DMS53 treated with DMSO at 0.1 percent for 48 hours (cell line): Measurements from ENCODE around the gene CHST13.
A peak's percentile ranks its signal among the peaks of the same experiment; 100 is the strongest.

ENCODE experiments used
- DNase-seq: peaks from one replicate; lab custom pipeline; 2025; ENCODE audit not compliant: unreplicated experiment; lab: John Stamatoyannopoulos, UW

The CHST13 gene, protein sequence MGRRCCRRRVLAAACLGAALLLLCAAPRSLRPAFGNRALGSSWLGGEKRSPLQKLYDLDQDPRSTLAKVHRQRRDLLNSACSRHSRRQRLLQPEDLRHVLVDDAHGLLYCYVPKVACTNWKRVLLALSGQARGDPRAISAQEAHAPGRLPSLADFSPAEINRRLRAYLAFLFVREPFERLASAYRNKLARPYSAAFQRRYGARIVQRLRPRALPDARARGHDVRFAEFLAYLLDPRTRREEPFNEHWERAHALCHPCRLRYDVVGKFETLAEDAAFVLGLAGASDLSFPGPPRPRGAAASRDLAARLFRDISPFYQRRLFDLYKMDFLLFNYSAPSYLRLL

DNA sequence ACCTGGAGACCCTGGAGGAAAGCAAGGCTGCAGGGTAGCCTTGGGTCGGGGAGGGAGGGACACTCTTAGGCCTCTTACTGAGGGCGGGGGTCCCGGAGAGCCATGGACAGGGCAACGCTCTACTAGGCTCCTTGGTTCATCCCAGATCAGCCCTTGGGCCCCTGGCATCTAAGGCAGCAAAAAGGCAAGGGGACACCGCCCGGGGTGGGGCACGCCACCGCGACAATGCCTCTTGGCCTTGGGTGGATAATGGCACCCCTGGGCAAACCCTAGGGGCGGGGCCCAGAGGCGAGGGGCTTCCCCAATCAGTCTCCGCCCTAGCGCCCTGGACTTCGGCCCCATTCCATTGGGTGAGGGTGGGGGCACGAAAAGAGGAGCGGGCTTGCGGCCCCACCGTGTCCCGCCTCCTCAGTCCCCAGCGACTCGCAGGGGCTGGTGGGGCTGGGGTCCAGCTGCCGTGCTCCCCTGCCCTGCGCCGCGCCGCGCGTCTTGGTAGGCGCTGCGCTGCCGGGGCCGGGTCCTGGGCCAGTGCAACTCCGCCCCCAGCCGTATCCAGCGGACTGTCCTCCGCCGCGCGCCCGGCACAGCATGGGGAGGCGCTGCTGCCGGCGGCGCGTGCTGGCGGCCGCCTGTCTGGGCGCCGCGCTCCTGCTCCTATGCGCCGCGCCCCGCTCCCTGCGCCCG lies at the start of gene CHST13:
Gene CHST13 (plus strand): TSS at position 411 of the 684 bp plus-strand sequence. CDS start 178 bp downstream, at position 589.
- DNase-seq, result peak; percentile 36

DNA sequence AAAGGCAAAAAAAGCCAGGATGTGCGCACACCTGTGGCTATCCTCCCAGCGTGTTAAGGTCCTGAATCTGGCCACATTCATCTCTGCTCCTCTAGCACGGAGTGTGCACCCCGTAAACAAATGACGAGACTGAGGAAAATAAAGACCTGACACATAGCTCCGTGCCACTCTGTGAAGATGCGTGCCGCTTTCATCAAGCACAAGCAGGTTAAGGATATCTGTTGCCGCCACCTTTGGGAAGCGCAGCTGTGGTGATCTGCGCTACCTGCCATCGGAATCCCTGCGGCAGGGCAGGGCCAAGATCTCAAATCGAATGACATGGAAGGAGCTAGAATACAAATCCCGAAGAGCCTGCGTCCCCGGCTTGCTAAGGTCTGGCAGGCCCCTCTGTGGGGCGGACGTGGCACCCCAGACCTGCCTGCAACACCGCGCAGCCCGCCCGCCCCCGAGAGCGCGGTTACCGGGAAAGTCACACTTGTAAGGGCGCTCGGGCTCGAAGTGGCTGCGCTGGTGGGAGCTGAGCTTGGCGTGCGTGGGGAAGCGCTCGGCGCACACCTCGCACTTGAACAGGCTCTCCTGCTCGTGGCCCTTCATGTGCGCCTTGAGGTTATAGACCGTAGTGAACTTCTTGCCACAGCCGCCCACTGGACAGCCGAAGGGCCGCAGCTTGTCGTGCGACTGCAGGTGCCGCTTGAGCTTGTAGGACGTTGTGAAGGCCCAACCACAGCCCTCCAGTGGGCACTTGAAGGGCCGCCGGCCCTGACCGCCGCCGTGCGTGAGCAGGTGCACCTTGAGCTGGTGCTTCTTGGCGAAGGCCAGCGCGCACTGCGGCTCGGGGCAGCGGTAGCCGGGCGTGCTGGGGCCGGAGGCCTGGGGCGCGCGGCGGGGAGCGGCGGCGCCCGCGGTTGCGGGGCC lies 49.2 kb upstream of the CHST13 start:
- peak; percentile 5 for DNase-seq

DNA sequence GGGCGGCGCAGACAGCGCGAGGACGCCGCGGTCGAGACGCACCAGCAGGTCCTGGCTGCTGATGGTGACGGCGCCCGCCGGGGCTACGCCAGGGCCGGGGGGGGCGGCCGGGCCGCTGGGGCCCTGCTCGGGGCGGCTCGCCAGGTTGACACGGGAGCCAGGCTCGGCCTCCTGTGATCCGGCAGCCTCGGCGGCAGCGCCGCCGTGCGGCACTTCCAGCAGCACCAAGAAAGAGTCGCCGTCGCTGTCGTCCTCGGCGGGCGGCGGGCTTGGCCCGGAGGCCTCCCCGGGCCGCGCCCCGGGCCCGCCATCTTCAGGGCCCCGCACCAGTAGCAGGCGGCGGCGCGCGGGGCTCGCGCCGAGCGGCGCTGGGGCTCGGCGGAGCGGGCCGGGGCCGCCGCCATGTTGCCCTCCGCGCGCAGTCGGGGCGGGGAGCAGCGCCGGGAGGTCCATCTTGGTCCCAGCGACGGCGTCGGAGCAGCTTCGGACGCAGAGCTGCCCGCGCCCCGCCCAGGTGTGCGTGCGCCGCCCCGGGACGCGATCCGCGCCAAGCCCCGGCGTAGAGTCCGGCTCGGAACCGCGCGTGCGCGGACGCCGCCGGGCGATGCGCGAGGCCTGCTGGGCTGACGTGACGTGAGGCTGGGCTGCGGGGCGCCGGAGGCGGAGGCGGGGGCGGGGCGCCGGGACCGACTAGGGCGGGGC lies 48.4 kb upstream of the CHST13 start, which contains the start of gene ZXDC:
Gene ZXDC (minus strand): TSS at position 479 of the 702 bp plus-strand sequence. CDS start 26 bp downstream, at position 453.
- DNase-seq, result peak; percentile 72

DNA sequence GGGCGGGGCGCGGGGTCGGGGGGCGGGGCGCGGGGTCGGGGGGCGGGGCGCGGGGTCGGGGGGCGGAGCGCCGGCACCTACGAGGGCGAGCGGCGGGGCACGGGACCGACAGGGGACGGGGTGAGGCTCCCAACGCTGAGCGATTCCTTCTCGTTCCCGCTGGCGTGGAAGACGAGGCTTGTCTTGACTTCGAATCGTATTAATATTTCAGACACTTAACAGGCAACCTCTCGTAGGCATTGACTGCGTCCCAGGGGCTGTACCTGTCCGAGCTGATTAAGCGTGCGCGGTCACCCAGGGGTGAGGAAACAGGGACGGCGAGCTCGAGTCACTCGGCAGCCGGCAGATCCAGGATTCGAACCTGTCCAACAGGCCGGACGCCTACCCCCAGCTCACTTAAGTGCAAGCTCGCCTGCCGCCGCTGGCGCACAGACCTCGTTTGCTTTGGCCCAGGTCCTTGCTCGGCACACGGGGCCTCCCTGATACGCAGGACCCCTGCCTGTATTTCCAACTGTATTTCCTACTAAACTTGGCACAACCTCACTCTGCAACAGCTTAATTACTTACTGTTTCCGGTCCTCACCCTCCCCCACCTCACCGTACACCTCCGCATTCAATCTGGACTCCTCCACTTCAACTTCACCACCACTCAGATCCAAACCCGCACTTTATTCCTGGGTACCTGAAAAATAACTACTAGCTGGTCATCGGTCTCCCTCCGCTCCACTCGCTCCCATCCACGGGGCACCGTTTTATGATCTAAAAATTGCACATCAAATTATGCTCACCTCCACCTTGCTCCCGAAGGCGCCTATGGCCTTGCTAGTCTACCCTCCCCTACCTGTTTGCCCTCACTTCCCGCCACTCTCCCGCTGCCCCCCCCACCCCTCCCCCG lies 47.5 kb upstream of the CHST13 start:
- peak; percentile 18 for DNase-seq

DNA sequence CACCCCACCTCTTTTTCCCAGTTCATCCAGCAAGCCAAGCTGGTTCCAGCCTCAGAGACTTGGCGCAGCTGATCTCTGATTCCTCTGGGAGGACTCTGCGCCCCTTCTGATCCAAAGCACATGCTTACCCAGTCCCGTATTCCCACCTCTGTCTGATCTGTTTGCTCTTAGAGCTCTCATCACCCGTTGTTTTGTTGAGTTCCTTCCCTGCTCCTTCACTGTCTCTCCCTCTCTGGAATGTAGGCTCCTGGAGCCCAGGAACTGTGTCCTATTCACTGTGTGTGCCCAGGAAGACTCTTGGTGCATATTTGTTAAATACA lies 46.9 kb upstream of the CHST13 start:
- DNase-seq, result no peak

DNA sequence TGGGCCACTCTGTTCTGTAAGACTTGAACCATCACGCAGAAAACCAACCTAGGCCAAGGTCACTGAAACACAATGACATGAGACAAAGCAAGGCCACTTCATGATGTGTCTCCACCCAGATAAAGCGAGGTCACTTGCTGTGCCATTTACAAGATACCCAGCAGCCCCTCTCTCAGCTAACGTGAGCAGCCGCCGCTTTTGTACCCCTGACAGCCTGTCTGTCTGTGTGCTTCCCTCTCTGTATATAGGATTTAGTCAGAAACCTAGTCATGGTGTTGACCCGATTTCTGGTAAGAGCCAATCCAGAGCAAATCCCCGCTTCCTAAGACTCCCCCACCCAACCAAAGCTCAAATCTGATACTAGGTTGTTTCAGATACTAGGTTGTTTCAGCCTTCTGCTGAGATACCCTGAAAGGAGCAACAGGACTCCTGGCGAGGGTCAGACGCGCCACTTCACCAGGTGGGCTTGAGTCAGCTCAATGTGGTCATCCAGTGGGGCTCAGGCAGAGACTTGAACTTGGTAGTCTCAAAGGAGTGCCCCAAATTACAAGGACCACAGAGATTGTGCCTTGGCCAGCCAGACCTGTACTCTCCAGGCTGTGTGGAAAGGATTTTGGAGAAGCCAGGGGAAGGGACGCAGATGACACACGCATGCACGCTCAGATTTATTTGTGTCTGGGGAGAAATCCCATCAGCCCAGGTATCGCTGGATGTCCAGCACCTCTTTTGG lies 45.2 kb upstream of the CHST13 start:
- no peak for DNase-seq

DNA sequence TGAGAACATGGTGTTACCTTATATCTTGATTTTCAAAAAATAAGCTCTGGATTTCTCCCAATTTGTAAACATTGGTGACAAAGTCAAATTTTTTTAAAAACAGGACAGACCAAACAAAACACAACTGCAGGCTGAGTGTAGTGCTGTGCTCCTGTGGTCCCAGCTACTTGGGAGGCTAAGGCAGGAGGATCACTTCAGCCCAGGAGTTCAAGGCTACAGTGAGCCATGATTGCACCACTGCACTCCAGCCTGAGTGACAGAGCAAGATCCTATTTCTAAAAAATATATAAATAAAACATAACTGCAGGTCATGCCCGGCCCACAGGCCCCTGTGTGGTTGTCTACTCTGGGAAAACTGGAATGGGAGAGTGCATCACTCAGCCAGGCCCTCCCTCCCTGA lies 44.3 kb upstream of the CHST13 start:
- no peak for DNase-seq

DNA sequence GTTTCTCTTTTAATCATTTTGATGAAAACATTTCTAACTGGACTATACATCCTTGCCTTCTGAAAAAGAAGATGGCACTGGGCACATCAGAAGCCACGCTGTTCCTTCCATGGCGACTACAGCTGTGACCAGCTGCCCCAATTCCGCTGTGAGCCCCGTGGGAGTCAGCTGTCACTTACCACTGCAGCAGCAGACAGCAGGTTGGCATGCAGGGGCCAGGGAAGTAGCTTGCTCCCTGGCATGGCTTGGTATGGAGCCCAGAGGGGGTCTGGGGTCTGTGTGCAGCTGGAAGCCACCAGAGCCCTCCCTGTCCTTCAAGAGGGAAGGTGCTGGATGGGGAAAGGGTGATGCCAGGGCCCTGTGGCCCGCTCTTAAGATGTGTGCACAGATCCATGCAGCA lies 43.7 kb upstream of the CHST13 start:
- no peak for DNase-seq

DNA sequence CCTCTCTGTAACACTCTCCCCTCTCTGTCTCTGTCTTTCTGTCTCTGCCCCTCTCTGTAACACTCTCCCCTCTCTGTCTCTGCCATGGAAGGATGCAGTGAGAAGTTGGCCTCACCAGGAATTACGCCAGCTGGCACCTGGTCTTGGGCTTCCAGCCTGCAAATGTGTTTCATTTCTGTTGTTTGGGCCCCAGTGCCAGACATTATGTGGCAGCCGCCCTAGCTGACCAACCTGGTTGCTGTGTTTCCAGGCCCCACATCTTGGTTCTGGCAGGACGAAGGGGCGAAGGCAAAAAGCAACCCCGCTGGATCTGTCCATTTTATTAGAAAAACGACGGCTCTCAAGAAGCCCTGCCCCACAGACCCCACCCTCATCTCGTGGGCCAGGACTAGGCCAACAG lies 43.1 kb upstream of the CHST13 start:
- no peak for DNase-seq

DNA sequence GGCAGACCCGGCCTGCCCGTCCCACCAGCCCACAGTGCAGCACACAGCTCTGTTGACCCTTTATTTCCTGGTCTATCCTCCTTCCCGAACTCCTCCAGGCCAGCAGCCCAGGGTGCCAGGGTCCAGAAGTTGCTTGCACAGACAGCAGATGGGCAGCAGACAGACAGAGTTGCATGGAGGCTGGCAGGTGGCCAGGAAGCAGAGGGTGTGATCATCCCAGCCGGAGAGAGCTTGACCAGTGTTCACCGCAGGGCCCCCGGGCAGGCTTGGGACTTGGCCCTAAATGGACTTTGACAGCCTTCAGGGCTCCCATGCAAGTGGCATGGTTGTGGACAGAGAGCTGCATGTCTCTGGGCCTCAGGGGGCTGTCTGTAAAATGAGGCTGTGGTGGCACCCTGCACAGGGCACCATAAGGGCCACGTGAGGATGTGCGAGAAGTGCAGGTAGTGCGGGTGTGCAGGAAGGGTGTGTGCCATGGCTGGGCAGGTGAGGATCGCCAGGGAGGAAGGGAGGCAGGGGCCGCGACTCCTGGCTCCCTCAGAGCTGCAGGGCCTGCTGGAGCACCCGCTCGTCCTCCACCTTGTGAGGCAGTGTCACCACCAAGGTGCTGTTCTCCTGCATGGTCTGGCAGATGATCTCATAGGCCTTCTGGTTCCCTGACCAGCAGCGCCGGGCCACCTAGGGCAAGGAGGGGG lies 42.0 kb upstream of the CHST13 start:
- no peak for DNase-seq

DNA sequence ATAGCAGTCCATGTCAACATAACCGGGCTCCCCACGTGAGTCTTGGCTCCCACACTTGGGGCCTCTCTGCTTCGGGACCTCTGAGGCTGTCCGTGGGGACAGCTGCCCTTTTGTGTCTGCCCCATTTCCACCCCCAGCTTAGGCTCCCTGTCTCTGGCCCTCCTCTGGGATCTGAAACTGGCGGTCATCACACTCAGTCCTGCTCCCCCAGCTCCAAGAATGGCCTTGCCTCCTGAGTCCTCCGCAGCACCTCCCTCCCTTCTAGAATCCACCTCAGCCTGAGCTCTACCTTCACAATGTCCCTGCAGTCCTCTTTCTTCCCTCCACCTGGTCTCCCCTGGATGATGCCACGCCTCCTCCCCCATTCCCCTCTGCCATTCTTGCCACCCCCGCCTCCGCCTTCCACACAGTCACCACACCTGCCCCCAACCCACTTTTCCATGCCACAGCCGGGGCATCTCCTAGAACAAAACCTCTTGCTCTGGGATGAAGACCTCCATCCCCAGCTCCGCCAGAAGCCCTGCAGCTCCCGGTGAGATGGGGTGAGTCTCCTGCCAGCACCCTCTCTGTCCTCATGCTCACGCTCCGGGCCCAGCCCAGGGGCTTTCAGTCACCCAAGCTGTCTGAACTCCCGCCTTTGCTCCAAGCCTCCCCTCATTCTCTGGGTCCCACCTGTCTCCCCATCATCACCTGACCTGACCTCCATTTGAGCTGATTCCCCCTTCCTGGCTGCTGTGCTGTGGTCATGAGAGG lies 41.3 kb upstream of the CHST13 start:
- DNase-seq, result no peak

DNA sequence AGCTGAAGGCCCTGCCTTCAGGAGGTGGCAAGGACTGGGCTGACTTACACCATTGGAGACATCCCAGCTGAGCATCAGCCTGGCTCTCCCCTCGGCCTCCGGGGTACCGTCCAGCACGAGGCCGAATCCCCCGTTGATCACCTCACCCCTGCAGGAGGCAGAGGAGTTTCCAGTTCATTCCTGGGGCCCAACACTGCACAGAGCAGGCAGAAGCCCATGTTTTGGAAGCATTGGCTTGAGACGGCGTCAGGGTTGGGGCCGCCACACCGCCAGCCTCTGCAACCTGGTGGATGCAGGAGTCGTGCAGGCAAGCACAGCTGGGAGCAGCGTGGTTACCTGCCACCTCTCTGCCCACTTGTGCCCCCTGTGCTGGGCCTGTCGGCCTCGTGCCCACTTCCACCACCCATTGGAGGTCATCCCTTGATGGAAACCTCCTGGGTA lies 40.6 kb upstream of the CHST13 start:
- no peak for DNase-seq

DNA sequence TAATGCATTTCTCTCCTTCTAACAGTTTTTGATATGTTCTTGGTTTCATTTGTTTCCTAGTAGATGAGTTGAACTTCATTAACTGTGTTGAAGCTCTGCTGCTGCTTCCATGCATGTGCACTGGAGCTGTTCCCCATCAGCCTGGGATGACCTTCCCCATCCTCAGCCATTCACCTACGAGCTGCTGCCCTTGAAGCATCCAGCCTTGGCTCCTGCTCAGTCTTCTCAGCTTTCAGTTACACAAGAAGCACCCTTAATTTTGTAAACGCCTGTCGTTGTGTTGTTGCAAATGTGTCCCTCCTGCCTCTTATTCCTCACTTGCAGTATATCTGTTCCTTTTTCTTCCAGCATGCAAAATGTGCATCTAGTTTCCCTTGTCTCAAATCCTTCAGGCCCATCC lies 39.8 kb upstream of the CHST13 start:
- DNase-seq, result no peak

DNA sequence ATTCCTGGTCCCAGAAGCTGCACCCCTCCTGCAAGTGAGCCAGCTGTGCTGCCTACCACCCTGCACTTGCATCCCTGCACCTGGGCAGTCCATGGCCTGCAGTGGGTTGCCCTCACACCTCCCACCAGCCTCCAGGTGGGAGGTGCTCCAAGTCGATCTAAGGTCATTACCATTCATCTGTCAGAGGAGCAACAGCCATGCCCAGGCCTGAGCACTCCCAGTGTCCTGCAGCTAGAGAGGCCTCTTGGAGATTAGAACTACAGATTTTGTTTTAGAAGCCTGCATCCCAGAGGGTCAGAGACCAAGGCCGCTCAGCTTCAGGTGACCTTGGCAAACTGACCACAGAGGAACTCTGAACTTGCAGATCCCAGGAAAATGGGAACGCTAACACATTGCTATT lies 39.3 kb upstream of the CHST13 start:
- DNase-seq, result no peak

DNA sequence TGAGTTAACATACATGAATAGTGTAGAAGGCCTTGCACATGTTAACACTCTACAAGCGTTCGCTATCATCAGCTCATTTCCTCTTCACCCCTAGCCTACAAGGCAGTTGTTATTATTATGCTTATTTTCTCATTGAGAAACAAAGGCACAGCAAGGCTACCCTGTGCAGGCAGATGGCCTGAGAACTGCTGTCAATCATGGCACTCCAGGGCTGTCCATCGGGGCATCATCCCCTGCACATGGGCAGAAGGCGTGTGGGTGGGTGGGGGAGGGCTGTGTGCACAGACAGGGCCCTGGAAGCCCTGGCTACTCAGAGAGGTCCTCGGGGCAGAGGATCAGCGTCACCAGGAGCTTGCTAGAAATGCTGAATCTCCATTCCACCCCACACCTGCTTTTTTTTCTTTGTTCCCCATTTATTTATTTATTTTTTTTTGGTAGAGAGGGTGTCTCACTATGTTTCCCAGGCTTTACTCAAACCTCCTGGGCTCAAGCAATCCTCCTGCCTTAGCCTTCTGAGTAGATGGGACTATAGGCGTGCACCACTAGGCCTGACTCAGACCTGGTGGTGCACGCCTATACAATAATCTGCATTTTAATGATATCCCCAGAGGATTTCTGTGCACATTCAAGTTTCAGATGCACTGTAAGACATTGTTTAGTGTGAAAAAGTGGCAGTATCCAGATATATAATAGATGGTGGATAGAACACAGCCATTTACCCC lies 38.6 kb upstream of the CHST13 start:
- no peak for DNase-seq

DNA sequence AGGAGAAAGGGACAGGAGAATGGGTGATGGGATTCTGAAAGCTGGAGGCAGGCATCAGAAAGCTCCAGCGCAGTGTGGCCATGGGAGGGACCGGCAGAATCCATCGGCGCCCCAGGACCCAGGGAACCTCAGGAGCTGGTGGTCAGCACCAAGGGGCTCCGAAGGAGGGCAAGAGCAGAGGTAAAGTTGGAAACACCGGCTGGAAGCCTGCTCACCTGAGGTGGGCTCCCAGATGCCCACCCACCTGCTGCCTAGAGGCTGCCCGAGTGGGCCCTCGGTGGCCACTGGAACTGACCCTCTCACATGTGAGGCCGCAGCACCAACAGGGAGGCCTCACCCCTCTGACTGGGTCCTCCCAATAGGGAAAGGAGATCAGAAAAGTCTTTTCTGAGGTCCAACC lies 38.0 kb upstream of the CHST13 start:
- DNase-seq, result no peak

DNA sequence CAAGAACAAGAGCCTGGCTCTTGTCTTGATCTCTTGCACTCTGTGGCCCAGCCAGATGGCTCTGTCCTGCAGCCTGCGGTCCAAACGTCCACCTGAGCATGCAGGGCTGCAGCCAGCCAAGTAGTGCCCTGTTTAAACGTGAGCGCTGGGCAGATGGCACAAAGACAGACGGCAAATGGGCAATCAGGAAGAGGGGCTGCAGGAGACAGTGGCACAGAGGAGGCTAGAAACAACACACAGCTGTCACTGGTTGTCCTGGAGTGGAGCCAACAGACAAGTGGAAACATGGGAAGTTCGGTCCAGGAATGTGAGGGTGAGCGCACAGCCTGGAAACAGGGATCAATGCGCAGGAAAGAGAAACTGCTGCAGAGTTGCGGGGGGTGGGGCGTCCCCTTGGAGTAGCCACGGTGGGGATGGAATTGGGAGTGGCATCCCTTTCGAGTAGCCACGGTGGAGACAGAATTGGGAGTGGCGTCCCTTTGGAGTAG lies 37.6 kb upstream of the CHST13 start:
- DNase-seq, result no peak
